PC-9 (cell line): ENCODE results near the gene PFDN4.

ENCODE experiments used
- CTCF ChIP-seq: fragments of 200-600 bp; sonication (generic); conservative IDR thresholded peaks from 2 replicates; pipeline ENCODE4 v1.6.1; 2017; ENCODE audit warnings: mixed run types, antibody characterized with exemption, mild to moderate bottlenecking, moderate library complexity
- EZH2 ChIP-seq: fragments of 200-600 bp; sonication (generic); IDR thresholded peaks from 2 replicates; pipeline ENCODE4 v1.8.0; 2017; ENCODE audit warnings: antibody characterized with exemption, low read depth

GRCh38 chr20:54262671-54263070 lies 54.8 kb downstream of the PFDN4 start:
- TF ChIP-seq CTCF: no peak
- no peak for TF ChIP-seq EZH2
